Measurements from ENCODE around the gene NOTCH4.

NOTCH4 gene

GRCh38 chr6:32177788-32178546, 45.9 kb downstream of the NOTCH4 start, which contains the start of gene RNF5:
Gene RNF5, plus strand, starts transcription at chr6:32178405. Its CDS starts 107 bp downstream, at chr6:32178512.
- Histone ChIP-seq H3K4me3 (ENCODE audit: low read length) (peak within 1 kb of the TSS; percentile 97), H3K4me1 (ENCODE audit: control insufficient read depth, insufficient read depth, low read length) (peaks cover 35% of the 10 kb centered on the region), H3K9ac (ENCODE audit: low read length) (peak within 1 kb of the TSS; percentile 92), H3K27me3 (replicated peaks; ENCODE audit: control insufficient read depth, insufficient read depth, low read length) (no peaks in the 10 kb centered on the region), H3K36me3 (ENCODE audit: control insufficient read depth, insufficient read depth, low read length, severe bottlenecking) (peaks cover 23% of the 10 kb centered on the region), H3K9me3 (ENCODE audit: control insufficient read depth, low read length) (no peaks in the 10 kb centered on the region)
- DNase-seq (ENCODE audit: low read depth) = peak; percentile 100

DNA sequence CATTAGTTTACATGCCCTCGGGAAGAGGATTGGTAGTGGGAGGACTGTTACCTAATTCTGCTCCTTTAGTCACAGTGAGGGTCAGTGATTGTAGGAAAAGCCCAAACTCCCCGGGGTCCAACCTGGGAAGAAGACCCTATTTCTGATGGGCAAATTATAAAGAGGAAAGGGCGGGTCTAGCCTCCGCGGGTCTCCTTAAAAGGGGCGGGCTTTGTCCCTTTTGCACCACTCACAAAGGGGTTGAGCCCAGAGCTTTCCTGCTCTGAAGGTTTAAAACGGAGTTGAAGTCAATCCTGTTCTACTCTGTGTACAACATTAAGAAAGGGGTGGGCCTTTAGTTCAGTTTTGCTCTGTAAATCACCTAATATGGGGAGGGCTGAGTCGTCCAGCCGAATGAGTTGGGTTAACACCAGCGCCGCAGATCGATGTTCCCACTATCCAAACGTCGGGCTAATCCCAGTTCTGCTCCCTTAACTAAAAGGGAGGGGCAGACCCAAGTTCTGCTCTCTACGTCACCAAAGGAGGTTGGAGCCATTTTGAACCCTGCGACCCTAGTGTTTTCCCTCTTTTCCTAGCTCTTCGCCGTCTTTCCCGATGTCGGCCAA, 46.6 kb downstream of the NOTCH4 start:
- DNase-seq (ENCODE audit: low read depth) = no peak
- Histone ChIP-seq H3K4me3 (ENCODE audit: low read length) (peak overlapping the region; percentile 97), H3K9me3 (ENCODE audit: control insufficient read depth, low read length) (no peaks in the 10 kb centered on the region), H3K4me1 (ENCODE audit: control insufficient read depth, insufficient read depth, low read length) (peaks cover 35% of the 10 kb centered on the region), H3K36me3 (ENCODE audit: control insufficient read depth, insufficient read depth, low read length, severe bottlenecking) (peaks cover 20% of the 10 kb centered on the region), H3K9ac (ENCODE audit: low read length) (peak overlapping the region; percentile 92), H3K27me3 (replicated peaks; ENCODE audit: control insufficient read depth, insufficient read depth, low read length) (no peaks in the 10 kb centered on the region)

GRCh38 chr6:32176476-32177182, 47.2 kb downstream of the NOTCH4 start:
- peak; percentile 68 for DNase-seq (ENCODE audit: low read depth)

GRCh38 chr6:32175711-32176475, 48.0 kb downstream of the NOTCH4 start, which contains the start of gene AGPAT1:
Gene AGPAT1, minus strand, starts transcription at chr6:32176084. Its CDS starts 4,588 bp downstream, at chr6:32171496.
- H3K4me1 ChIP-seq (ENCODE audit: control insufficient read depth, insufficient read depth, low read length) = peaks cover 35% of the 10 kb centered on the region
- H3K36me3 ChIP-seq (ENCODE audit: control insufficient read depth, insufficient read depth, low read length, severe bottlenecking) = peaks cover 13% of the 10 kb centered on the region
- no peaks in the 10 kb centered on the region for H3K9me3 ChIP-seq (ENCODE audit: control insufficient read depth, low read length)
- H3K27me3 ChIP-seq (replicated peaks; ENCODE audit: control insufficient read depth, insufficient read depth, low read length) = no peaks in the 10 kb centered on the region
- H3K4me3 ChIP-seq (ENCODE audit: low read length) = peak within 1 kb of the TSS; percentile 97
- H3K9ac ChIP-seq (ENCODE audit: low read length) = peak within 1 kb of the TSS; percentile 98
- peak; percentile 99 for DNase-seq (ENCODE audit: low read depth)

More at GRCh38 chr6:32176476-32177182, 47.2 kb downstream of the NOTCH4 start:
- H3K4me1 ChIP-seq (ENCODE audit: control insufficient read depth, insufficient read depth, low read length) = peaks cover 35% of the 10 kb centered on the region
- no peaks in the 10 kb centered on the region for H3K27me3 ChIP-seq (replicated peaks; ENCODE audit: control insufficient read depth, insufficient read depth, low read length)
- peaks cover 18% of the 10 kb centered on the region for H3K36me3 ChIP-seq (ENCODE audit: control insufficient read depth, insufficient read depth, low read length, severe bottlenecking)
- peak overlapping the region; percentile 92 for H3K9ac ChIP-seq (ENCODE audit: low read length)
- H3K9me3 ChIP-seq (ENCODE audit: control insufficient read depth, low read length) = no peaks in the 10 kb centered on the region
- H3K4me3 ChIP-seq (ENCODE audit: low read length) = peak overlapping the region; percentile 97

DNA sequence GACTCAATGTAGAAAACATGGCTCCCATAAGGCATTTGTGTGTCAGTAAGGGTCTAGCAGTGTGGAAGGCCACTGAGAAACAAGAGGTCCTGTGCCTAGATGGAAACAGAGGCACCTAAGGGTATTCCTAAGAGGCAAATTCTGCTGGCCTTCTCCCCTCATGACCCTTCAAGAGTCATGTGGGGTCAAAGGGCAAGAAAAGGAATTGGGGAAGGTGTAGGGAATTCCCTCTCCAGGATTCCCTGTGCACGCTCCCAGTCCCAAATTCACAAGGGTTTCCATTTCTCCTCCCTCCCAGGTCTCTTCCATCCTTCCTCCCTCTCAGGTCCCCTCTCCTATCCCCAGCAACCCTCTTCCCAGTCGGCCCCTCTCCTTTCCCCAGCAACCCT, 48.6 kb downstream of the NOTCH4 start:
- Histone ChIP-seq H3K27me3 (replicated peaks; ENCODE audit: control insufficient read depth, insufficient read depth, low read length) (no peaks in the 10 kb centered on the region), H3K36me3 (ENCODE audit: control insufficient read depth, insufficient read depth, low read length, severe bottlenecking) (peaks cover 12% of the 10 kb centered on the region), H3K9ac (ENCODE audit: low read length) (peak overlapping the region; percentile 98), H3K4me3 (ENCODE audit: low read length) (peak overlapping the region; percentile 97), H3K4me1 (ENCODE audit: control insufficient read depth, insufficient read depth, low read length) (peaks cover 35% of the 10 kb centered on the region), H3K9me3 (ENCODE audit: control insufficient read depth, low read length) (no peaks in the 10 kb centered on the region)
- no peak for DNase-seq (ENCODE audit: low read depth)

GRCh38 chr6:32174416-32174815, 49.5 kb downstream of the NOTCH4 start:
- H3K4me3 ChIP-seq (ENCODE audit: low read length) = no peak overlapping the region
- DNase-seq (ENCODE audit: low read depth) = no peak
- peaks cover 13% of the 10 kb centered on the region for H3K36me3 ChIP-seq (ENCODE audit: control insufficient read depth, insufficient read depth, low read length, severe bottlenecking)
- H3K9me3 ChIP-seq (ENCODE audit: control insufficient read depth, low read length) = no peaks in the 10 kb centered on the region
- H3K9ac ChIP-seq (ENCODE audit: low read length) = no peak overlapping the region
- H3K27me3 ChIP-seq (replicated peaks; ENCODE audit: control insufficient read depth, insufficient read depth, low read length) = no peaks in the 10 kb centered on the region
- H3K4me1 ChIP-seq (ENCODE audit: control insufficient read depth, insufficient read depth, low read length) = peaks cover 34% of the 10 kb centered on the region

- H3K27me3 ChIP-seq (replicated peaks; ENCODE audit: control insufficient read depth, insufficient read depth, low read length) = no peaks in the 10 kb centered on the region
- H3K4me3 ChIP-seq (ENCODE audit: low read length) = no peak overlapping the region
- no peak for DNase-seq (ENCODE audit: low read depth)
- peaks cover 19% of the 10 kb centered on the region for H3K36me3 ChIP-seq (ENCODE audit: control insufficient read depth, insufficient read depth, low read length, severe bottlenecking)
- peaks cover 32% of the 10 kb centered on the region for H3K4me1 ChIP-seq (ENCODE audit: control insufficient read depth, insufficient read depth, low read length)
- H3K9me3 ChIP-seq (ENCODE audit: control insufficient read depth, low read length) = no peaks in the 10 kb centered on the region
- H3K9ac ChIP-seq (ENCODE audit: low read length) = no peak overlapping the region
Measured at GRCh38 chr6:32173051-32173727, 50.7 kb downstream of the NOTCH4 start.

GRCh38 chr6:32171234-32171633, 52.6 kb downstream of the NOTCH4 start:
- Histone ChIP-seq H3K36me3 (ENCODE audit: control insufficient read depth, insufficient read depth, low read length, severe bottlenecking) (peaks cover 35% of the 10 kb centered on the region), H3K27me3 (replicated peaks; ENCODE audit: control insufficient read depth, insufficient read depth, low read length) (no peaks in the 10 kb centered on the region), H3K4me3 (ENCODE audit: low read length) (no peak overlapping the region)

DNA sequence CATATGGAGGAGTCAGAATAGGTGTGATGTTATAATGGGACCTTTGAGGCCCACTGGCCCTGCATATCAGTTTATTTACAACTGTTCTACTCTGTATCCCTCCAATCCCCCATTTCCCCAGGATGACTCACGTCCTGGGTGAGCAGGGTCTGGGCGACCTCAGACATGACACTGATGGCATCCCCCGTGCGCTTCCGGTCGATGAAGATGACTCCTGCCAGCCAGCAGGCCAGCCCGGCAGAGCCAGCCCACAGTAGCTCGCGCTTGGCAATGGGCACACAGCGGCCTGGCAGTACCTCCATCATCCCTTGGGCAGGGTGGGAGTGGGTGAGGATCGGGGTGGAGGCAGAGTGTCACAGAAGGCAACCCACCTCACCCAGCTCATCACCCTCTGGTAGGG, 53.6 kb downstream of the NOTCH4 start:
- Histone ChIP-seq H3K9ac (ENCODE audit: low read length) (no peak overlapping the region), H3K36me3 (ENCODE audit: control insufficient read depth, insufficient read depth, low read length, severe bottlenecking) (peaks cover 36% of the 10 kb centered on the region), H3K9me3 (ENCODE audit: control insufficient read depth, low read length) (no peaks in the 10 kb centered on the region), H3K4me3 (ENCODE audit: low read length) (no peak overlapping the region), H3K4me1 (ENCODE audit: control insufficient read depth, insufficient read depth, low read length) (peaks cover 15% of the 10 kb centered on the region), H3K27me3 (replicated peaks; ENCODE audit: control insufficient read depth, insufficient read depth, low read length) (no peaks in the 10 kb centered on the region)
- no peak for DNase-seq (ENCODE audit: low read depth)

More at GRCh38 chr6:32171234-32171633, 52.6 kb downstream of the NOTCH4 start:
- peaks cover 19% of the 10 kb centered on the region for H3K4me1 ChIP-seq (ENCODE audit: control insufficient read depth, insufficient read depth, low read length)
- no peak overlapping the region for H3K9ac ChIP-seq (ENCODE audit: low read length)
- H3K9me3 ChIP-seq (ENCODE audit: control insufficient read depth, low read length) = no peaks in the 10 kb centered on the region
- DNase-seq (ENCODE audit: low read depth) = no peak

DNA sequence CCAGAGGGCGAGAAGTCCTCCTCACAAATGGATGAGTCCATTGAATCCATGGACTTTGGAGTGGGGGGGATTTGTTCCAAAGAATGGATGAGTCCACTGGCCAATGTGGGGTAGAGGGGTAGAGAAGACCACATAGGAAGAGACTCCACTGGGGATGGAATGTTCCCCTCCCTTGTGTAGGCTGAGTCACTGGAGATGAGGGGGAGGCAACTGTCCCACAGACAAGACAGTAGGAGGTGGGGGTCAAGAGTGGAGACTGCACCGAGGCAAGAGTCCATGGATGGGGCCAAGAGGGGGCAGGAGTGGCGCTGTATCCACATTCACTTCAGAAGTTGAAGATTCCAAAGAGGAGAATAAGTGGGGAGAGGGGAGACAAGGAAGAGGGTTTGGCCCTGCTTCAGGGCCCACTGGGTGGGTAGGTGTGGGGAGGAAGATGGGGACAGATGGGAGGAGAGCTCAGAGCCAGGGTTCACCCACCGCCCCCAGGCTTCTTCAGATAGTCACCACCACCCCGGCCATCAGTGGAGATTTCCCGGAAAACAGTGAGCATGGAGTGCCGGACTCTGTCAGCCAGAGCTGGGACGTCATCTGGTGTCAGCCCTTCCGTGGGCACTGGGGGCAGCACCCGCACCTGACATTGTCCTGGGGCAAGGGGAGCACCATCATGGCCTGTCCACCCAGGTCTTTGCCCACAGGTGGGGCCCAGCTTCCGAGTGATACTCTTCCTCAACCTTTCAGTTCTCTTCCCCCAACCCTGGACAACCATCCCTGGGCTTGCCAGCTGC, 54.9 kb downstream of the NOTCH4 start:
- Histone ChIP-seq H3K36me3 (ENCODE audit: control insufficient read depth, insufficient read depth, low read length, severe bottlenecking) (peaks cover 36% of the 10 kb centered on the region), H3K27me3 (replicated peaks; ENCODE audit: control insufficient read depth, insufficient read depth, low read length) (no peaks in the 10 kb centered on the region), H3K4me3 (ENCODE audit: low read length) (no peak overlapping the region), H3K9me3 (ENCODE audit: control insufficient read depth, low read length) (no peaks in the 10 kb centered on the region), H3K9ac (ENCODE audit: low read length) (no peak overlapping the region), H3K4me1 (ENCODE audit: control insufficient read depth, insufficient read depth, low read length) (peaks cover 7% of the 10 kb centered on the region)
- DNase-seq (ENCODE audit: low read depth) = no peak

All from adipocyte (in vitro differentiated cells).